Peyer's patch (tissue), 4 donors: ENCODE measurements around the gene GDAP1L1.

Experiments
- POLR2A ChIP-seq, 2 donors: fragments of 450-650 bp; IDR thresholded peaks; one replicate each; pipeline ENCODE4 v1.5.1; 2017; ENCODE audit warnings: antibody characterized with exemption in 2 of 2, mild to moderate bottlenecking in 2 of 2, moderate library complexity in 2 of 2
- TF ChIP-seq, protein P1 (sequence below), 6 experiments: fragments of 450-650 bp in 4 of 6; fragments of 200-600 bp in 2 of 6; sonication (generic) in 1 of 6; IDR thresholded peaks; one replicate each; pipeline ENCODE4 v1.5.1; 2017 to 2019; ENCODE audit warnings: antibody characterized with exemption in 6 of 6, mild to moderate bottlenecking in 3 of 6, moderate library complexity in 1 of 6

DNA sequence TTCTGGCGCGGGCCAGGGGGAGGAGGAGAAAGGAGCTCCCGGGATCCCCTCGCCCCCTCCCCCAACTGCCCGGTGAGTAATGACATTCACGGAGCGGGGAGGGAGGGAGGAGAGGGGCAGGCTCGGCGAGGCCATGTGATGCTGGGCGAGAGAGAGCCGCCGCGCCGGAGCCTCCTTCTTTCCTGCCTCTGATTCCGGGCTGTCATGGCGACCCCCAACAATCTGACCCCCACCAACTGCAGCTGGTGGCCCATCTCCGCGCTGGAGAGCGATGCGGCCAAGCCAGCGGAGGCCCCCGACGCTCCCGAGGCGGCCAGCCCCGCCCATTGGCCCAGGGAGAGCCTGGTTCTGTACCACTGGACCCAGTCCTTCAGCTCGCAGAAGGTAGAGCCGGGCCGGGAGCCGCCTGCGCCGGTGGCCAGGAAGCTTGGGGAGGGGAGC is at the start of gene GDAP1L1:
- TF ChIP-seq, protein P1, sequence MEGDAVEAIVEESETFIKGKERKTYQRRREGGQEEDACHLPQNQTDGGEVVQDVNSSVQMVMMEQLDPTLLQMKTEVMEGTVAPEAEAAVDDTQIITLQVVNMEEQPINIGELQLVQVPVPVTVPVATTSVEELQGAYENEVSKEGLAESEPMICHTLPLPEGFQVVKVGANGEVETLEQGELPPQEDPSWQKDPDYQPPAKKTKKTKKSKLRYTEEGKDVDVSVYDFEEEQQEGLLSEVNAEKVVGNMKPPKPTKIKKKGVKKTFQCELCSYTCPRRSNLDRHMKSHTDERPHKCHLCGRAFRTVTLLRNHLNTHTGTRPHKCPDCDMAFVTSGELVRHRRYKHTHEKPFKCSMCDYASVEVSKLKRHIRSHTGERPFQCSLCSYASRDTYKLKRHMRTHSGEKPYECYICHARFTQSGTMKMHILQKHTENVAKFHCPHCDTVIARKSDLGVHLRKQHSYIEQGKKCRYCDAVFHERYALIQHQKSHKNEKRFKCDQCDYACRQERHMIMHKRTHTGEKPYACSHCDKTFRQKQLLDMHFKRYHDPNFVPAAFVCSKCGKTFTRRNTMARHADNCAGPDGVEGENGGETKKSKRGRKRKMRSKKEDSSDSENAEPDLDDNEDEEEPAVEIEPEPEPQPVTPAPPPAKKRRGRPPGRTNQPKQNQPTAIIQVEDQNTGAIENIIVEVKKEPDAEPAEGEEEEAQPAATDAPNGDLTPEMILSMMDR (IDR thresholded peaks at IDR 0.05), result no peak
- TF ChIP-seq POLR2A (IDR thresholded peaks at IDR 0.05), result no peak
